Lower leg skin (tissue), 3 donors: ENCODE results near the gene TMEM98.

Experiments
- CTCF ChIP-seq, 3 donors: fragments of 450-650 bp; IDR thresholded peaks; one replicate each; pipeline ENCODE4 v1.5.1; 2016; ENCODE audit warnings: antibody characterized with exemption in 3 of 3, mild to moderate bottlenecking in 3 of 3, moderate library complexity in 2 of 3
- POLR2A ChIP-seq, 2 donors: fragments of 450-650 bp; IDR thresholded peaks; one replicate each; pipeline ENCODE4 v1.6.1; 2016 to 2017; ENCODE audit warnings: antibody characterized with exemption in 2 of 2, mild to moderate bottlenecking in 1 of 2, moderate library complexity in 1 of 2

- no peak for TF ChIP-seq CTCF (IDR thresholded peaks at IDR 0.05)
- TF ChIP-seq POLR2A (IDR thresholded peaks at IDR 0.05) = no peak
Measured at GRCh38 chr17:32899236-32900013, 28.5 kb upstream of the TMEM98 start.
